Pancreas (tissue), 10 donors: ENCODE measurements around the gene EVA1A. TPM values are rescaled to one million over a fixed set of nuclear protein-coding genes. Genes with fewer than 3 reads are reported as not detected.

ENCODE experiments used
- ATAC-seq, 4 donors: fragments of 200-7000 bp; cut with Tn5 transposase; one replicate each; pipeline versions ENCODE4 v1.8.0 to v1.9.1; 2020; ENCODE audit warnings: mild to moderate bottlenecking in 4 of 4, moderate library complexity in 4 of 4
- DNase-seq, 6 donors: peaks; one replicate each; pipeline ENCODE4 v3.0.0-alpha.2; 2020
- FAIRE-seq: peaks from 2 replicates; lab custom pipeline; 2012; peaks lifted over from hg19 to GRCh38; lab: Jason Lieb, UNC
- H3K27ac ChIP-seq, 4 donors: fragments of 200-600 bp; sonication (generic); 1 replicate in 3 of 4; 2 replicates in 1 of 4; pipeline versions ENCODE4 v1.5.0 to v1.8.0; 2020
- H3K27me3 ChIP-seq, 4 donors: fragments of 200-600 bp; one replicate each; pipeline ENCODE4 v1.8.0; 2021
- H3K36me3 ChIP-seq, 3 donors: fragments of 200-600 bp; sonication (generic) in 1 of 3; one replicate each; pipeline versions ENCODE4 v1.5.0 to v1.8.0; 2020 to 2021
- H3K4me1 ChIP-seq, 3 donors: fragments of 200-600 bp; one replicate each; pipeline ENCODE4 v1.8.0; 2021
- H3K4me3 ChIP-seq, 4 donors: fragments of 200-600 bp; sonication (generic) in 2 of 4; one replicate each; pipeline versions ENCODE4 v1.5.0 to v1.8.0; 2020 to 2021
- H3K9me3 ChIP-seq, 4 donors: fragments of 200-600 bp; one replicate each; pipeline ENCODE4 v1.8.0; 2021
- WGBS, 2 donors: extraction: QIAGEN DNeasy Blood & Tissue Kit; methylation state at CpG; one replicate each; pipeline ENCODE4 v1.1.7; 2013; 5-methylcytosine and 5-hydroxymethylcytosine counted together
- intact Hi-C, 3 donors: fragments of 100-400 bp; cut with DNase I; formaldehyde crosslinking; loops; one replicate each; pipeline versions ENCODE4 v1.11.1 to v1.14.2; 2022
- polyA plus RNA-seq, 2 donors: library from polyadenylated mRNA; stranded (reverse); fragments of 200-250 nt; gene quantifications; one replicate each; pipeline ENCODE4 v1.2.3, GENCODE V29; 2013
- total RNA-seq, 6 donors: library from RNA; stranded (reverse); fragmentation: NEBNext Ultra II Directional in 4 of 6; extraction: Animal tissue kit (Norgen Biotek cat#: 25700) in 4 of 6; gene quantifications; one replicate each; pipeline versions ENCODE4 v1.2.1 to v1.2.4, GENCODE V29; 2021 to 2023
- TF ChIP-seq, protein P1 (sequence below), 4 donors: fragments of 200-600 bp; sonication (generic) in 3 of 4; IDR thresholded peaks; one replicate each; pipeline versions ENCODE4 v1.5.0 to v1.8.0; 2021; ENCODE audit warnings: antibody characterized with exemption in 4 of 4
- donor health status: healthy with polysubstance abuse.
- donor health status: DM: no; HTN: no; CAD: no; lungs with moderate emphysema.
- donor health status: DM: no; HTN: no; CAD: no.
- donor health status: control.
- donor health status: control.
- donor health status: Bipolar disorder and iron deficiency.
- donor health status: DM: yes; HTN: yes; CAD: no.
- donor health status: DM: no; HTN: no; CAD: no.
- donor health status: DM: no; HTN: no; CAD: no.
- donor health status: DM: yes; HTN: yes; CAD: no.

EVA1A gene
- total and polyA plus RNA-seq, 8 donors, result 16.1 to 36.8 (median 22.4) TPM

DNA sequence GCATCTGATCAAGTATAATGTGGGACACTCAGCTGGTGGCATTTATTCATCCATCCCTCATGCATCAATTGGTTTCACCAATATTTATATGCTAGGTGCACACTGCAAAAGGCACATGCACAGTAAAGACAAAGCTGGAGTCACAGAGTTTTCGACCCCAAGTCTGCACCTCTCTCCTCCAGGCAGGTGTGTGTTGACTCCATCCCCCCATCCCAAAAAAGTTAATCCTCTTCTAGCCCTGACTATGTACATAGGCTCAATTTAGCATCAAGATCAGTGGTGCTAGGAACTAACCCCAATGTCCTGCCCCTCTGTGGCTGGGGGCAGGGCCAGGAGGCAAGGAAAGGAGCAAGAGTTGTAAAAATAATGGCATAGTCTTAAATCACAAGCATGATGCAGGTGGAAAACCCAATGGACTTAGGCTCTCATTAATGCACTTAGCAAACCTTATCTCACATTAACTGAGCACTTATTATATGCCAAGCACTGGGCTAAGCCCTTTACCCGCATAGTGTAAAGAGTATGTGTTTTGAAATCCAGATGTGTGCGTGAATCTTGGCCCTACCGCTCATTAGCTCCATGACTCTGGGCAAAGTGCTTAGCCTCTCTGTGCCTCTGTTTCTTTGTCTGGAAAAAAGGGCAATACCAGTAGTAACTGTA is 3.1 kb downstream of the EVA1A start:
- H3K27ac ChIP-seq, result no peak overlapping the region
- H3K9me3 ChIP-seq, result no peaks in the 10 kb centered on the region
- H3K4me1 ChIP-seq, result peaks cover 3 to 40% (median 20%) of the 10 kb centered on the region in 3 donors
- TF ChIP-seq, protein P1, sequence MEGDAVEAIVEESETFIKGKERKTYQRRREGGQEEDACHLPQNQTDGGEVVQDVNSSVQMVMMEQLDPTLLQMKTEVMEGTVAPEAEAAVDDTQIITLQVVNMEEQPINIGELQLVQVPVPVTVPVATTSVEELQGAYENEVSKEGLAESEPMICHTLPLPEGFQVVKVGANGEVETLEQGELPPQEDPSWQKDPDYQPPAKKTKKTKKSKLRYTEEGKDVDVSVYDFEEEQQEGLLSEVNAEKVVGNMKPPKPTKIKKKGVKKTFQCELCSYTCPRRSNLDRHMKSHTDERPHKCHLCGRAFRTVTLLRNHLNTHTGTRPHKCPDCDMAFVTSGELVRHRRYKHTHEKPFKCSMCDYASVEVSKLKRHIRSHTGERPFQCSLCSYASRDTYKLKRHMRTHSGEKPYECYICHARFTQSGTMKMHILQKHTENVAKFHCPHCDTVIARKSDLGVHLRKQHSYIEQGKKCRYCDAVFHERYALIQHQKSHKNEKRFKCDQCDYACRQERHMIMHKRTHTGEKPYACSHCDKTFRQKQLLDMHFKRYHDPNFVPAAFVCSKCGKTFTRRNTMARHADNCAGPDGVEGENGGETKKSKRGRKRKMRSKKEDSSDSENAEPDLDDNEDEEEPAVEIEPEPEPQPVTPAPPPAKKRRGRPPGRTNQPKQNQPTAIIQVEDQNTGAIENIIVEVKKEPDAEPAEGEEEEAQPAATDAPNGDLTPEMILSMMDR (IDR thresholded peaks at IDR 0.05), result no peak
- intact Hi-C loops, result no loop called here
- H3K4me3 ChIP-seq, result no peak overlapping the region
- H3K36me3 ChIP-seq, result no peaks in the 10 kb centered on the region
- no peaks in the 10 kb centered on the region for H3K27me3 ChIP-seq
- whole genome bisulfite sequencing, 2 donors, result 93 to 94% methylated on average over 4 of the region's 4 CpGs
- ATAC-seq, result no peak
- FAIRE-seq, result no peak
- no peak for DNase-seq

GRCh38 chr2:75556679-75557366 is 3.9 kb downstream of the EVA1A start:
- Histone ChIP-seq H3K36me3 (no peaks in the 10 kb centered on the region), H3K4me3 (no peak overlapping the region), H3K9me3 (no peaks in the 10 kb centered on the region), H3K27me3 (no peaks in the 10 kb centered on the region), H3K27ac (no peak overlapping the region), H3K4me1 (peaks cover 3 to 37% (median 19%) of the 10 kb centered on the region in 3 donors)
- intact Hi-C loops, result no loop called here
- TF ChIP-seq, protein P1 (IDR thresholded peaks at IDR 0.05), result no peak
- ATAC-seq (no peak), DNase-seq (peak in 1 of 6 donors; percentile 42), FAIRE-seq (no peak)
- WGBS, 2 donors, result 73 to 83% methylated on average over 7 of the region's 7 CpGs

GRCh38 chr2:75555701-75556100 is 5.0 kb downstream of the EVA1A start:
- no peaks in the 10 kb centered on the region for H3K27me3 ChIP-seq
- WGBS, 2 donors, result 75 to 85% methylated on average over 4 of the region's 4 CpGs
- no peak for ATAC-seq
- H3K9me3 ChIP-seq, result no peaks in the 10 kb centered on the region
- H3K36me3 ChIP-seq, result no peaks in the 10 kb centered on the region
- no peak for DNase-seq
- no peak overlapping the region for H3K27ac ChIP-seq
- no peak for FAIRE-seq
- intact Hi-C loops, result no loop called here
- H3K4me1 ChIP-seq, result peaks cover 0 to 31% (median 10%) of the 10 kb centered on the region in 3 donors
- TF ChIP-seq, protein P1 (IDR thresholded peaks at IDR 0.05), result no peak
- no peak overlapping the region for H3K4me3 ChIP-seq

DNA sequence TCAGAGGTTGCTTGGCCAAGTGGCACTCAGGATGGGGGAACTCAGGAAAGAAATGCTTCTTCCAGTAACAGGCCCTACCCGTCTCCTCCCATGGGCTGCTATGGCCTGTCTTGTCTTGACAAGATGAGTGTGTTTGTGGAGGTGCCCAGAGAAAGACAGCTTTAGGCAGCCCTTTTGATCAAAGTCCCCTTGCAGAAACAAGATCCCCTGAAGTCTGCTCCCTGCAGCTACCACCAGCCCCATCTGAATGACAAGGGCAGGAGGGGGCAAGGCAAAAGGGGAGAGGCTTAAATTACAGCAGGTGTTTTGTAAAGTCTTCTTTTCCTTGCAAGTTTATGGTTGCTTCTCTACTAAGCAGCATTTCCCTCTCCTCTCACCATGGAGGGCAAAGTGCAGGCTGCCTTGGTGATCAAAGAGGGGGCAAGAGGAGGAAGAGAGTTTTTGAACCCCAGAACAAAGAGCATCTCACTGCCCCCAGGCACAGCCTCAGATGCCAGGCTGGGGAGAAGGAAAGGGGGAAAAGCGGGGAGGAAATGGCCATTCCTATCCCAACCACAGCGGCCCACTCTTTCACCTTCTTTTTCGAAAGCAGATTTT is 6.7 kb downstream of the EVA1A start:
- intact Hi-C loops, result no loop called here
- Histone ChIP-seq H3K27me3 (no peaks in the 10 kb centered on the region), H3K27ac (no peak overlapping the region), H3K9me3 (no peaks in the 10 kb centered on the region), H3K36me3 (no peaks in the 10 kb centered on the region), H3K4me1 (peaks cover 0 to 34% (median 10%) of the 10 kb centered on the region in 3 donors), H3K4me3 (no peak overlapping the region)
- WGBS, 2 donors, result 88 to 89% methylated on average over 4 of the region's 4 CpGs
- no peak for DNase-seq
- no peak for ATAC-seq
- TF ChIP-seq, protein P1 (IDR thresholded peaks at IDR 0.05), result no peak
- FAIRE-seq, result no peak
